Measurements from ENCODE around the gene C5orf15. TPM values are rescaled to one million over a fixed set of nuclear protein-coding genes. Genes with fewer than 3 reads are reported as not detected.

C5orf15 gene
- total RNA-seq, 1 experiment from 2014 or later = 45.2 TPM

- Histone ChIP-seq H3K4me1 (ENCODE audit: insufficient read depth, low read length) (peaks cover 15% of the 10 kb centered on the region), H3K9ac (ENCODE audit: low read length) (no peak overlapping the region), H3K9me3 (ENCODE audit: low read length) (no peaks in the 10 kb centered on the region), H3K4me3 (ENCODE audit: low read length) (no peak overlapping the region), H3K9me2 (replicated peaks; ENCODE audit: low read length) (no peaks in the 10 kb centered on the region), H3K27ac (ENCODE audit: low read length) (no peak overlapping the region), H2AFZ (ENCODE audit: low read length) (no peak overlapping the region), H3K4me2 (ENCODE audit: low read length) (no peak overlapping the region), H3K79me2 (ENCODE audit: low read length) (peaks cover 30% of the 10 kb centered on the region), H3F3A (ENCODE audit: low read length, unreplicated experiment) (no peaks in the 10 kb centered on the region), H3K36me3 (ENCODE audit: low read depth, low read length) (no peaks in the 10 kb centered on the region), H4K20me1 (ENCODE audit: low read length) (peaks cover 7% of the 10 kb centered on the region), H3K27me3 (ENCODE audit: low read length) (no peaks in the 10 kb centered on the region)
- DNase-seq = no peak
- POLR2A ChIA-PET (ENCODE audit: unreplicated experiment) = no interaction called here
- CTCF ChIA-PET = no interaction called here
- BruUV-seq (replicated peaks) = no TSS peak
- intact Hi-C loops (cut with micrococcal nuclease) = no loop called here
- no peak for TF ChIP-seq CTCF (conservative IDR thresholded peaks at IDR 0.05; ENCODE audit: low read depth, low read length)
- ATAC-seq = no peak
Measured at GRCh38 chr5:134007581-134008265, 39.3 kb upstream of the C5orf15 start.

GRCh38 chr5:134006115-134006514 is 37.7 kb upstream of the C5orf15 start:
- Histone ChIP-seq H4K20me1 (ENCODE audit: low read length) (peaks cover 21% of the 10 kb centered on the region), H3K9me2 (replicated peaks; ENCODE audit: low read length) (no peaks in the 10 kb centered on the region), H3K4me1 (ENCODE audit: insufficient read depth, low read length) (peaks cover 26% of the 10 kb centered on the region), H2AFZ (ENCODE audit: low read length) (no peak overlapping the region), H3K9me3 (ENCODE audit: low read length) (no peaks in the 10 kb centered on the region), H3K4me3 (ENCODE audit: low read length) (peak overlapping the region; percentile 84), H3K4me2 (ENCODE audit: low read length) (peak overlapping the region; percentile 89), H3K79me2 (ENCODE audit: low read length) (peaks cover 46% of the 10 kb centered on the region), H3K27ac (ENCODE audit: low read length) (no peak overlapping the region), H3K27me3 (ENCODE audit: low read length) (no peaks in the 10 kb centered on the region), H3K36me3 (ENCODE audit: low read depth, low read length) (peaks cover 9% of the 10 kb centered on the region; the same call in 1 of the 2 replicates), H3K9ac (ENCODE audit: low read length) (peak overlapping the region; percentile 98), H3F3A (ENCODE audit: low read length, unreplicated experiment) (no peaks in the 10 kb centered on the region)
- intact Hi-C loops (cut with micrococcal nuclease) = no loop called here
- POLR2A ChIA-PET (ENCODE audit: unreplicated experiment) = interaction anchor here (0.5 kb wide), 1 partner anchor 39 kb away, joined by 3 read pairs; no protein-coding TSS in a partner anchor
- ATAC-seq (no peak), DNase-seq (no peak)
- no peak for TF ChIP-seq CTCF (conservative IDR thresholded peaks at IDR 0.05; ENCODE audit: low read depth, low read length)
- no peak for TF ChIP-seq EZH2 (IDR thresholded peaks at IDR 0.05; ENCODE audit: low read length, unreplicated experiment)
- no peak for TF ChIP-seq EZH2phosphoT487 (IDR thresholded peaks at IDR 0.05; ENCODE audit: borderline replicate concordance, low read length)
- CTCF ChIA-PET = no interaction called here
- BruUV-seq (replicated peaks) = no TSS peak

- ChIA-PET POLR2A (ENCODE audit: unreplicated experiment) (interaction anchor here (0.5 kb wide), 1 partner anchor 39 kb away, joined by 3 read pairs; no protein-coding TSS in a partner anchor), CTCF (interaction anchor here (1.1 kb wide), 1 partner anchor 12 kb away, joined by 3 read pairs; no protein-coding TSS in a partner anchor)
- peak; percentile 16 for DNase-seq
- no peaks in the 10 kb centered on the region for H3K27me3 ChIP-seq (ENCODE audit: low read length)
- peaks cover 26% of the 10 kb centered on the region for H4K20me1 ChIP-seq (ENCODE audit: low read length)
- TF ChIP-seq CTCF (conservative IDR thresholded peaks at IDR 0.05; ENCODE audit: low read depth, low read length) (no peak), EZH2 (IDR thresholded peaks at IDR 0.05; ENCODE audit: low read length, unreplicated experiment) (no peak), EZH2phosphoT487 (IDR thresholded peaks at IDR 0.05; ENCODE audit: borderline replicate concordance, low read length) (no peak)
- H3K4me1 ChIP-seq (ENCODE audit: insufficient read depth, low read length) = peaks cover 26% of the 10 kb centered on the region
- intact Hi-C loops (cut with micrococcal nuclease) = no loop called here
- peak; percentile 9; the same call in 1 of the 2 replicates for ATAC-seq
- H3F3A ChIP-seq (ENCODE audit: low read length, unreplicated experiment) = no peaks in the 10 kb centered on the region
- peak overlapping the region; percentile 87 for H3K27ac ChIP-seq (ENCODE audit: low read length)
- peaks cover 52% of the 10 kb centered on the region for H3K79me2 ChIP-seq (ENCODE audit: low read length)
- H3K9me2 ChIP-seq (replicated peaks; ENCODE audit: low read length) = no peaks in the 10 kb centered on the region
- H3K4me2 ChIP-seq (ENCODE audit: low read length) = peak overlapping the region; percentile 89
- peak overlapping the region; percentile 82 for H2AFZ ChIP-seq (ENCODE audit: low read length)
- H3K4me3 ChIP-seq (ENCODE audit: low read length) = peak overlapping the region; percentile 84
- H3K9me3 ChIP-seq (ENCODE audit: low read length) = no peaks in the 10 kb centered on the region
- BruUV-seq (replicated peaks) = TSS peak; percentile 70
- H3K9ac ChIP-seq (ENCODE audit: low read length) = peak overlapping the region; percentile 98
- H3K36me3 ChIP-seq (ENCODE audit: low read depth, low read length) = peaks cover 14% of the 10 kb centered on the region; the same call in 1 of the 2 replicates
Measured at GRCh38 chr5:134005417-134006061, 37.1 kb upstream of the C5orf15 start.
